Endothelial cell of umbilical vein (primary cell): ENCODE data around the gene FCMR. TPM values are rescaled to one million over a fixed set of nuclear protein-coding genes. Genes with fewer than 3 reads are reported as not detected.

Source experiments
- BruUV-seq: library from RNA; stranded (reverse); fragments of 400-500 nt; replicated peaks from 2 replicates; lab custom pipeline; 2021; lab: Mats Ljungman, UMichigan
- CTCF ChIA-PET: fragments of 300-600, 350-600 bp; sonication (Branson Sonifier 250); formaldehyde crosslinking; loops from one replicate; lab custom pipeline; 2021; ENCODE audit warnings: antibody characterized with exemption, inconsistent platforms; lab: Charles Lee
- POLR2A ChIA-PET: fragments of 300-600, 350-600 bp; sonication (Branson Sonifier 250); formaldehyde crosslinking; loops from one replicate; lab custom pipeline; 2021; ENCODE audit warnings: antibody characterized with exemption, inconsistent platforms; lab: Charles Lee
- DNase-seq: peaks from one replicate; pipeline ENCODE4 v3.0.0-alpha.2; 2011; ENCODE audit warnings: low read depth, low spot score
- FAIRE-seq: peaks from 2 replicates; lab custom pipeline; 2011; peaks lifted over from hg19 to GRCh38; lab: Jason Lieb, UNC
- H2AFZ ChIP-seq: 2 replicates; pipeline ENCODE4 v1.6.0; 2012; ENCODE audit warnings: low read depth, low read length, control low read depth, inconsistent platforms
- H3K27ac ChIP-seq: 2 replicates; pipeline ENCODE4 v1.5.1; 2011; ENCODE audit warnings: low read depth, mild to moderate bottlenecking, control low read depth, low read length, moderate library complexity; ENCODE audit not compliant: insufficient read depth
- H3K27me3 ChIP-seq, 2 experiments: 2 replicates each; pipeline versions ENCODE4 v1.6.0 to v1.6.1; 2011; ENCODE audit warnings: low read length in 2 of 2, mixed read lengths in 1 of 2; ENCODE audit not compliant: control insufficient read depth in 2 of 2, insufficient read depth in 2 of 2
- H3K36me3 ChIP-seq, 2 experiments: 2 replicates in 1 of 2; 3 replicates in 1 of 2; pipeline ENCODE4 v1.5.1; 2011; ENCODE audit warnings: low read length in 2 of 2, mild to moderate bottlenecking in 1 of 2, moderate library complexity in 1 of 2; ENCODE audit not compliant: control insufficient read depth in 2 of 2, insufficient read depth in 2 of 2; ENCODE audit errors: extremely low read depth in 1 of 2
- H3K4me1 ChIP-seq: 3 replicates; pipeline ENCODE4 v1.5.1; 2011; ENCODE audit warnings: mild to moderate bottlenecking, low read length; ENCODE audit not compliant: control insufficient read depth, insufficient read depth; ENCODE audit errors: extremely low read depth
- H3K4me2 ChIP-seq: 2 replicates; pipeline ENCODE4 v1.6.1; 2011; ENCODE audit warnings: low read length, control low read depth, mixed read lengths; ENCODE audit not compliant: insufficient read depth
- H3K4me3 ChIP-seq, 3 experiments: fragments of 200-600 bp in 1 of 3; sonication (generic), shearing (Covaris generic) in 1 of 3; replicated peaks in 1 of 3; 2 replicates each; pipeline ENCODE4 v1.5.1; 2011 to 2016; ENCODE audit warnings: control low read depth in 3 of 3, low read length in 3 of 3, mild to moderate bottlenecking in 2 of 3, inconsistent platforms in 1 of 3, low read depth in 1 of 3, moderate library complexity in 1 of 3; ENCODE audit not compliant: insufficient read depth in 1 of 3
- H3K79me2 ChIP-seq: 2 replicates; pipeline ENCODE4 v1.6.0; 2012; ENCODE audit warnings: low read length, inconsistent platforms; ENCODE audit not compliant: control insufficient read depth, insufficient read depth
- H3K9ac ChIP-seq: replicated peaks from 2 replicates; pipeline ENCODE3; 2011; ENCODE audit warnings: low read length, control low read depth; ENCODE audit not compliant: insufficient read depth; ENCODE audit errors: extremely low read depth
- H3K9me1 ChIP-seq: replicated peaks from 3 replicates; pipeline ENCODE4 v1.6.0; 2011; ENCODE audit warnings: mild to moderate bottlenecking, low read length; ENCODE audit not compliant: control insufficient read depth, insufficient read depth; ENCODE audit errors: extremely low read depth
- H3K9me3 ChIP-seq: replicated peaks from 2 replicates; pipeline ENCODE4 v1.5.1; 2012; ENCODE audit warnings: low read length, inconsistent platforms; ENCODE audit not compliant: control insufficient read depth, insufficient read depth
- H4K20me1 ChIP-seq: replicated peaks from 2 replicates; pipeline ENCODE3; 2011; ENCODE audit warnings: mild to moderate bottlenecking, low read length; ENCODE audit not compliant: control insufficient read depth, insufficient read depth; ENCODE audit errors: extremely low read depth
- EZH2 ChIP-seq: IDR thresholded peaks from 2 replicates; pipeline ENCODE4 v1.6.1; 2012; ENCODE audit warnings: borderline replicate concordance, low read depth, mild to moderate bottlenecking, moderate library complexity, low read length, inconsistent platforms; ENCODE audit not compliant: severe bottlenecking
- FOS ChIP-seq: IDR thresholded peaks from 2 replicates; pipeline ENCODE4 v1.6.1; 2011; ENCODE audit warnings: mild to moderate bottlenecking, low read length, moderate library complexity, borderline replicate concordance; ENCODE audit not compliant: insufficient read depth
- GATA2 ChIP-seq: IDR thresholded peaks from 2 replicates; pipeline ENCODE4 v1.7.0; 2011; ENCODE audit warnings: low read depth, mild to moderate bottlenecking, moderate library complexity, mixed read lengths, low read length; ENCODE audit not compliant: insufficient read length, insufficient read depth
- JUN ChIP-seq: IDR thresholded peaks from 2 replicates; pipeline ENCODE4 v1.6.1; 2011; ENCODE audit warnings: borderline replicate concordance, low read depth; ENCODE audit not compliant: insufficient read length, insufficient read depth
- MYC ChIP-seq: IDR thresholded peaks from one replicate; pipeline ENCODE4 v1.6.1; 2011; ENCODE audit warnings: mild to moderate bottlenecking, low read depth, low read length
- POLR2A ChIP-seq: IDR thresholded peaks from 2 replicates; pipeline ENCODE4 v1.6.1; 2012; ENCODE audit warnings: low read depth, mild to moderate bottlenecking, control low read depth, low read length
- POLR2AphosphoS5 ChIP-seq: IDR thresholded peaks from 2 replicates; pipeline ENCODE4 v1.6.1; 2012; ENCODE audit warnings: low read depth, mild to moderate bottlenecking, control low read depth, low read length, moderate library complexity; ENCODE audit not compliant: insufficient read depth
- dilution Hi-C: fragments of 300-500 bp; cut with MboI; formaldehyde crosslinking; loops from one replicate; pipeline ENCODE4 v1.15.0; 2019; ENCODE audit warnings: low sequenced_read_pairs; ENCODE audit not compliant: extremely low pct_ligation_motif_present
- intact Hi-C: fragments of 100-400 bp; cut with micrococcal nuclease; formaldehyde crosslinking; loops from one replicate; pipeline ENCODE4 v1.10.0; 2022
- polyA plus RNA-seq, 4 experiments: library from polyadenylated mRNA; depleted of rRNA in 3 of 4; stranded (reverse) in 3 of 4; unstranded in 1 of 4; fragments of >200 nt; gene quantifications; 2 replicates each; pipeline versions ENCODE4 v1.2.1 to v1.2.3, GENCODE V29; 2011 to 2012; ENCODE audit warnings: missing spikeins in 1 of 4
- total RNA-seq: library from RNA; stranded (reverse); gene quantifications from 2 replicates; pipeline ENCODE4 v1.2.3, GENCODE V29; 2021
- TF ChIP-seq, protein P1 (sequence below): IDR thresholded peaks from 2 replicates; pipeline ENCODE4 v1.6.1; 2011; ENCODE audit not compliant: insufficient read depth, insufficient read length
- TF ChIP-seq, protein P2 (sequence below), 2 donors: IDR thresholded peaks; 1 replicate in 1 of 2; 2 replicates in 1 of 2; pipeline ENCODE4 v1.5.1; 2011; ENCODE audit warnings: low read length in 2 of 2, mild to moderate bottlenecking in 2 of 2, moderate library complexity in 2 of 2, control low read depth in 1 of 2, inconsistent platforms in 1 of 2, low read depth in 1 of 2; ENCODE audit not compliant: insufficient read depth in 1 of 2; ENCODE audit errors: extremely low read depth in 1 of 2

FCMR gene
- total and polyA plus RNA-seq, 2 donors (not counting 3 experiments of a cell fraction or from before 2014, with no cell fraction given), result not detected

DNA sequence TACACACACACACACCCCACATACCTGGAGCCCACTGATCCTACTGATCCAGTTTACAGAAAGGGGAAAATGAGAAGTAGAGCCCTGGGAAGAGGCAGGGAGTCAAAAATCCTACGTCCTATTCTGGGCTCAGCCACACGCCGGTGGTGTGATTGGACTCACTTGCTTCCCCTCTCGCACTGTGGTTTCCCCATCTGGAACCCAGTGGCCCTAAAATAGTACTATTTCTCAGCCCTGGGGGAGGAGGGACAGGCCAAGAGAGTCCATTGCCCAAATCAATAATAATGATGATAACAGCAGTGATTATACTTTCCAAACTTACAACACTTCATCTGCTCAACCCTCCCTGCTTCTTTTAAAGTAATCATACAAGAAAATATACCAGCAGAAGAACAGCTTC, 27.5 kb upstream of the FCMR start:
- BruUV-seq, result no TSS peak
- Histone ChIP-seq H4K20me1 (no peaks in the 10 kb centered on the region), H3K4me1 (no peaks in the 10 kb centered on the region), H3K36me3 (no peaks in the 10 kb centered on the region), H3K27ac (no peak overlapping the region), H3K4me2 (no peak overlapping the region), H3K79me2 (no peaks in the 10 kb centered on the region), H3K9me1 (no peaks in the 10 kb centered on the region), H2AFZ (no peak overlapping the region), H3K9me3 (no peaks in the 10 kb centered on the region), H3K4me3 (no peak overlapping the region), H3K27me3 (peaks cover 0 to 3% of the 10 kb centered on the region in 2 experiments), H3K9ac (no peak overlapping the region)
- CTCF ChIA-PET, result no interaction called here
- dilution Hi-C loops (no loop called here), intact Hi-C loops (no loop called here)
- TF ChIP-seq, protein P1, sequence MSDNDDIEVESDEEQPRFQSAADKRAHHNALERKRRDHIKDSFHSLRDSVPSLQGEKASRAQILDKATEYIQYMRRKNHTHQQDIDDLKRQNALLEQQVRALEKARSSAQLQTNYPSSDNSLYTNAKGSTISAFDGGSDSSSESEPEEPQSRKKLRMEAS, result no peak
- TF ChIP-seq MYC, result no peak
- TF ChIP-seq, protein P2, sequence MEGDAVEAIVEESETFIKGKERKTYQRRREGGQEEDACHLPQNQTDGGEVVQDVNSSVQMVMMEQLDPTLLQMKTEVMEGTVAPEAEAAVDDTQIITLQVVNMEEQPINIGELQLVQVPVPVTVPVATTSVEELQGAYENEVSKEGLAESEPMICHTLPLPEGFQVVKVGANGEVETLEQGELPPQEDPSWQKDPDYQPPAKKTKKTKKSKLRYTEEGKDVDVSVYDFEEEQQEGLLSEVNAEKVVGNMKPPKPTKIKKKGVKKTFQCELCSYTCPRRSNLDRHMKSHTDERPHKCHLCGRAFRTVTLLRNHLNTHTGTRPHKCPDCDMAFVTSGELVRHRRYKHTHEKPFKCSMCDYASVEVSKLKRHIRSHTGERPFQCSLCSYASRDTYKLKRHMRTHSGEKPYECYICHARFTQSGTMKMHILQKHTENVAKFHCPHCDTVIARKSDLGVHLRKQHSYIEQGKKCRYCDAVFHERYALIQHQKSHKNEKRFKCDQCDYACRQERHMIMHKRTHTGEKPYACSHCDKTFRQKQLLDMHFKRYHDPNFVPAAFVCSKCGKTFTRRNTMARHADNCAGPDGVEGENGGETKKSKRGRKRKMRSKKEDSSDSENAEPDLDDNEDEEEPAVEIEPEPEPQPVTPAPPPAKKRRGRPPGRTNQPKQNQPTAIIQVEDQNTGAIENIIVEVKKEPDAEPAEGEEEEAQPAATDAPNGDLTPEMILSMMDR (IDR thresholded peaks at IDR 0.05; ENCODE audit: extremely low read depth in 1 of 2, insufficient read depth in 1 of 2, low read depth in 1 of 2, low read length in 2 of 2), result no peak
- TF ChIP-seq POLR2AphosphoS5, result no peak
- TF ChIP-seq JUN, result no peak
- DNase-seq (no peak), FAIRE-seq (no peak)
- POLR2A ChIA-PET, result no interaction called here

DNA sequence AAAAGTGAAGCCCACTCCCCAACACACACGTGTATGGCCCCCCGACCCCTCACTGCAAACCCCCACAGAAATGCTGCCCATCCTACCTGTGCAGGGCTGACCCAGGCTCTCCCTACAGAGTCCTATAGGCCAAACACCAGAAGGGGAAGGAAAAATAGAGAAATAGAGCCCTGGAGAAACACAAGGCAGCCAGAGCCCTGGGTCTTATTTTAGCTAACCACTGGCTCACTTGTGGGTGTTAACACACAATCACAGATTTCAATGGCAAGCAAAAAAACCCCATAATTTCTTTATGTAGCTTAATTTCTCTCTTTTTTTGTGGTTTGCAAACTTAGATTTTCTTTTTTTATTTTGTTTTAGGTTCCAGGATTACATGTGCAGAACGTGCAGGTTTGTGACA, 25.5 kb upstream of the FCMR start:
- no peak overlapping the region for H3K9ac ChIP-seq
- H3K9me3 ChIP-seq, result no peaks in the 10 kb centered on the region
- TF ChIP-seq, protein P1, result no peak
- TF ChIP-seq FOS (no peak), JUN (no peak), POLR2A (no peak), GATA2 (no peak), EZH2 (no peak), POLR2AphosphoS5 (no peak), MYC (no peak)
- TF ChIP-seq, protein P2 (IDR thresholded peaks at IDR 0.05; ENCODE audit: extremely low read depth in 1 of 2, insufficient read depth in 1 of 2, low read depth in 1 of 2, low read length in 2 of 2), result no peak
- DNase-seq, result no peak
- POLR2A ChIA-PET, result no interaction called here
- no peak overlapping the region for H3K4me3 ChIP-seq
- FAIRE-seq, result no peak
- no peak overlapping the region for H2AFZ ChIP-seq
- no peaks in the 10 kb centered on the region for H3K27me3 ChIP-seq
- H3K9me1 ChIP-seq, result no peaks in the 10 kb centered on the region
- H3K79me2 ChIP-seq, result no peaks in the 10 kb centered on the region
- no peaks in the 10 kb centered on the region for H3K36me3 ChIP-seq
- intact Hi-C loops, result no loop called here
- no peak overlapping the region for H3K4me2 ChIP-seq
- BruUV-seq, result no TSS peak
- H4K20me1 ChIP-seq, result no peaks in the 10 kb centered on the region
- no peaks in the 10 kb centered on the region for H3K4me1 ChIP-seq
- H3K27ac ChIP-seq, result no peak overlapping the region
- CTCF ChIA-PET, result no interaction called here
- dilution Hi-C loops, result no loop called here
